Measurements from ENCODE around the gene TSPAN10. TPM values are rescaled to one million over a fixed set of nuclear protein-coding genes. Genes with fewer than 3 reads are reported as not detected.

TSPAN10 gene
- total and polyA plus RNA-seq, 2 of the 13 experiments (the other 11 are each of a cell fraction or from before 2014, with no cell fraction given), result 0.54 to 0.75 TPM

GRCh38 chr17:81635973-81636504 lies 957 bp upstream of the TSPAN10 start (continued):
- TF ChIP-seq AFF4 (CRISPR knock-in tag; IDR thresholded peaks at IDR 0.05) (0 out of 2 replicates have a peak, but pooled peaks have one; percentile 21), ZNF704 (CRISPR knock-in tag; IDR thresholded peaks at IDR 0.05; ENCODE audit: borderline replicate concordance) (no peak), NR2F1 (CRISPR knock-in tag; IDR thresholded peaks at IDR 0.05) (no peak), ZNF224 (CRISPR knock-in tag; IDR thresholded peaks at IDR 0.05) (0 out of 2 replicates have a peak, but pooled peaks have one; percentile 22), ZNF274 (CRISPR knock-in tag; IDR thresholded peaks at IDR 0.05) (peak; percentile 71; the same call in 1 of the 2 replicates), RFXAP (CRISPR knock-in tag; IDR thresholded peaks at IDR 0.05; ENCODE audit: borderline replicate concordance) (peak; percentile 64; the same call in 1 of the 2 replicates), ATF5 (CRISPR knock-in tag; IDR thresholded peaks at IDR 0.05; ENCODE audit: low read depth) (0 out of 2 replicates have a peak, but pooled peaks have one; percentile 34), ZMYM2 (CRISPR knock-in tag; IDR thresholded peaks at IDR 0.05) (no peak), ZNF18 (CRISPR knock-in tag; IDR thresholded peaks at IDR 0.05; ENCODE audit: insufficient replicate concordance) (peak; percentile 51), ZNF75D (CRISPR knock-in tag; IDR thresholded peaks at IDR 0.05; ENCODE audit: borderline replicate concordance) (no peak), IRF9 (CRISPR knock-in tag; IDR thresholded peaks at IDR 0.05; ENCODE audit: borderline replicate concordance) (no peak; the same call in 1 of the 2 replicates), ZNF891 (CRISPR knock-in tag; IDR thresholded peaks at IDR 0.05) (no peak; the same call in 1 of the 2 replicates), ZNF414 (CRISPR knock-in tag; IDR thresholded peaks at IDR 0.05) (0 out of 2 replicates have a peak, but pooled peaks have one; percentile 1), ZHX1 (CRISPR knock-in tag; IDR thresholded peaks at IDR 0.05; ENCODE audit: low read depth) (no peak), ZNF256 (CRISPR knock-in tag; conservative IDR thresholded peaks at IDR 0.05) (0 out of 2 replicates have a peak, but pooled peaks have one; percentile 31)

All from HepG2 (cell line).